Progenitor cell of endocrine pancreas (in vitro differentiated cells): Measurements from ENCODE around the gene POLE. TPM values are rescaled to one million over a fixed set of nuclear protein-coding genes. Genes with fewer than 3 reads are reported as not detected.

ENCODE experiments used
- DNase-seq: peaks from one replicate; pipeline ENCODE4 v3.0.0; 2021; ENCODE audit warnings: low spot score; ENCODE audit not compliant: unreplicated experiment
- H3K27ac Mint-ChIP-seq: 2 replicates; pipeline ENCODE4 v1.8.0; 2021; ENCODE audit warnings: mild to moderate bottlenecking, moderate library complexity, mixed read lengths
- H3K27me3 Mint-ChIP-seq: 2 replicates; pipeline ENCODE4 v1.8.0; 2021; ENCODE audit warnings: mixed read lengths
- H3K36me3 Mint-ChIP-seq: 2 replicates; pipeline ENCODE4 v1.8.0; 2022; ENCODE audit warnings: mixed read lengths; ENCODE audit not compliant: insufficient read depth
- H3K4me1 Mint-ChIP-seq: 2 replicates; pipeline ENCODE4 v1.8.0; 2021; ENCODE audit warnings: low read depth, mixed read lengths
- H3K4me3 Mint-ChIP-seq: 2 replicates; pipeline ENCODE4 v1.8.0; 2021; ENCODE audit warnings: low read depth, mild to moderate bottlenecking, moderate library complexity, mixed read lengths
- H3K9me3 Mint-ChIP-seq: 2 replicates; pipeline ENCODE4 v1.8.0; 2021; ENCODE audit warnings: low read depth, mixed read lengths
- CTCF ChIP-seq: fragments of 200-600 bp; sonication (generic); IDR thresholded peaks from one replicate; pipeline ENCODE4 v1.5.0; 2021; ENCODE audit warnings: antibody characterized with exemption, mild to moderate bottlenecking; ENCODE audit not compliant: unreplicated experiment
- total RNA-seq: library from RNA; stranded (reverse); gene quantifications from 2 replicates; pipeline ENCODE4 v1.2.1, GENCODE V29; 2021

POLE gene
- total RNA-seq, 1 donor from 2014 or later = 121 TPM

- Mint-ChIP-seq H3K4me3 (no peak overlapping the region), H3K9me3 (no peaks in the 10 kb centered on the region), H3K36me3 (peaks cover 11% of the 10 kb centered on the region), H3K27ac (no peak overlapping the region), H3K4me1 (peaks cover 6% of the 10 kb centered on the region), H3K27me3 (peaks cover 6% of the 10 kb centered on the region)
- no peak for DNase-seq
- TF ChIP-seq CTCF = no peak
Observed at GRCh38 chr12:132624186-132624855, 62.8 kb downstream of the POLE start.

DNA sequence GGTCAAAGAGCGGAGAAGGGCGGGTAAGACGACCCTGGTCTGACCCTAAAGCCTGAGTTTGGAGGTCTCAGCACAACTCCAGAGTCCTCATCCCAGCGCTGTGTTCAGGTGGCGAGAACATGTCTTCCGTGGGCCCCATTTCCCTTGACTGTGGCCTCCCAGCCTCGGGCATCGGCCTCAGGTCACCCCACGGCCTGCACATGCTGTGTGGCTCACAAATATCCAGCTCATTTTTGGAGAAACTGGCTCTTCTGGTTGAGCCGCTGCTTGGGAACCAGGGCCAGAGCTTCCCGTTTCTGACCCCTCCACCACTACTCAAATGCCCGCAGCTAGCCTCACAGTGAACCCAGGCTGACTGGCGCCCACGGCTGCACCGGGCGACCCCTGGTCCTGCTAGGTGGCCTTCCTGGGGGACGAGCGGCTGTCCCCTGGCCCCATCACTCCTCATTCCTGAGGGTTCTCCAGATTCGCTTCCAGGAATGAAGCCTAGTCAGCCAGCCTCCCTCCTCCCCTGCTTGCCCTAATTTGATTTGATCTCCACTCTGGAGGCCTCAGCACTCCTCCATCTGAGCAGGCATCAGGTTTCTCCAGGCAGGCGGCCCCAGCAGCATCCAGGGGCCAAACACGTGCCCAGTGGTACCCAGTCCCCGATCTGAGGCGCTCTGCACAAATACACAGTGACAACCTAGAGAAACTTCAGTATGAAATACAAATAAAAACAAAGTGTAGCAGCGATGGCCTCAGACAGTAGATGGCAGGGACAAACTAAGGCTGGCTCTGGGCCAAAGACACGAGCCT, 63.9 kb downstream of the POLE start:
- Mint-ChIP-seq H3K36me3 (peaks cover 5% of the 10 kb centered on the region), H3K4me3 (no peak overlapping the region), H3K27ac (peak overlapping the region; percentile 44), H3K27me3 (peaks cover 7% of the 10 kb centered on the region), H3K9me3 (no peaks in the 10 kb centered on the region), H3K4me1 (peaks cover 6% of the 10 kb centered on the region)
- no peak for TF ChIP-seq CTCF
- no peak for DNase-seq

DNA sequence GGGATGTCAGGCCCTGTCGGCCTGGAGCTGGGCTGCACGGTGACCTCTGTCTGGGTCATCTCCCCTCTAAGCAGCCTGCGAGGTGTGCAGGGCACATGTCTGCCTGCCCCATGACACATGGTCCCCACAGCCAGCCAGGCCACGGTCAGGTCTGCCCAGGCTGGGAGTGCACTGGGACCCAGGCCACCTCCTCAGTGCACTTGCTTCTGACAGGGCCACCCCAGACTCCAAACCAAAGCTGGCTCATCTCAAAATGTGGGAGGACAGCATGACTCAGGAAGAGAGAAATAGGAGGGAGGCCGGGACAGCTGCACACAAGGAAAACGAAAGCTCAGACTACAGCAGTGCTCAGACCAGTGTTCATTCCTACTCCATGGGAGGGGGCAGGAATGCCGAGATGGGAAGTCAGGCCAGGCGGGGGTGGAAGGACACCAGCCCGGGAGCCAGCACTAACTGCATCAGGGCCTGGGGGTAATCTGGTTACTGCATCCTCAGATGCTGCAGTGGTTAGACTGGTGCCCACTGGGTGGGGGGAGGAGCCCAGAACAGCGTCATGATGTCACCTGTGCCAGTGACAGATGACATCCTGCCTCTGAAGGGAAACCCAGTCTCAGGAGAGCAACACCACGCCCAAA, 64.6 kb downstream of the POLE start:
- Mint-ChIP-seq H3K4me3 (no peak overlapping the region), H3K36me3 (peaks cover 5% of the 10 kb centered on the region), H3K4me1 (peaks cover 8% of the 10 kb centered on the region), H3K27ac (peak overlapping the region; percentile 44), H3K27me3 (peaks cover 14% of the 10 kb centered on the region), H3K9me3 (no peaks in the 10 kb centered on the region)
- no peak for DNase-seq
- TF ChIP-seq CTCF = no peak

- DNase-seq = no peak
- Mint-ChIP-seq H3K36me3 (peaks cover 5% of the 10 kb centered on the region), H3K9me3 (no peaks in the 10 kb centered on the region), H3K27me3 (peaks cover 20% of the 10 kb centered on the region), H3K4me3 (no peak overlapping the region), H3K4me1 (peaks cover 8% of the 10 kb centered on the region), H3K27ac (no peak overlapping the region)
- TF ChIP-seq CTCF = no peak
Observed at GRCh38 chr12:132621657-132622435, 65.3 kb downstream of the POLE start.
